Keratinocyte (primary cell): Measurements from ENCODE around the gene PHF14.

Experiments used
- CTCF ChIP-seq, 3 experiments: IDR thresholded peaks in 1 of 3; conservative IDR thresholded peaks in 1 of 3; optimal IDR thresholded peaks in 1 of 3; 2 replicates in 2 of 3; 3 replicates in 1 of 3; pipeline versions ENCODE3 to v1.5.1; 2011; ENCODE audit warnings: low read length in 3 of 3, mild to moderate bottlenecking in 3 of 3, moderate library complexity in 2 of 3, control low read depth in 1 of 3, inconsistent platforms in 1 of 3; ENCODE audit not compliant: insufficient read depth in 2 of 3; ENCODE audit errors: extremely low read depth in 1 of 3
- EZH2 ChIP-seq: IDR thresholded peaks from one replicate; pipeline ENCODE4 v1.6.1; 2012; ENCODE audit warnings: inconsistent platforms, mild to moderate bottlenecking, low read length, moderate library complexity

GRCh38 chr7:11193888-11194287, 220.2 kb downstream of the PHF14 start:
- TF ChIP-seq CTCF (optimal IDR thresholded peaks at IDR 0.05 in 1 of 3, IDR thresholded peaks at IDR 0.05 in 1 of 3, conservative IDR thresholded peaks at IDR 0.05 in 1 of 3; ENCODE audit: extremely low read depth in 1 of 3, insufficient read depth in 2 of 3, low read length in 3 of 3) (no peak), EZH2 (no peak)
